Measurements from ENCODE around the gene ACTG2. TPM values are rescaled to one million over a fixed set of nuclear protein-coding genes. Genes with fewer than 3 reads are reported as not detected.
A peak's percentile ranks its signal among the peaks of the same experiment; 100 is the strongest.
"Not testable (repeated sequence)": the region's sequence is repeated elsewhere in the genome, so short reads cannot be mapped to it uniquely, and the experiment has no call there.

Gene ACTG2
- total RNA-seq, 3 donors from 2014 or later, result 3.8 to 108 (median 54.6) TPM

DNA sequence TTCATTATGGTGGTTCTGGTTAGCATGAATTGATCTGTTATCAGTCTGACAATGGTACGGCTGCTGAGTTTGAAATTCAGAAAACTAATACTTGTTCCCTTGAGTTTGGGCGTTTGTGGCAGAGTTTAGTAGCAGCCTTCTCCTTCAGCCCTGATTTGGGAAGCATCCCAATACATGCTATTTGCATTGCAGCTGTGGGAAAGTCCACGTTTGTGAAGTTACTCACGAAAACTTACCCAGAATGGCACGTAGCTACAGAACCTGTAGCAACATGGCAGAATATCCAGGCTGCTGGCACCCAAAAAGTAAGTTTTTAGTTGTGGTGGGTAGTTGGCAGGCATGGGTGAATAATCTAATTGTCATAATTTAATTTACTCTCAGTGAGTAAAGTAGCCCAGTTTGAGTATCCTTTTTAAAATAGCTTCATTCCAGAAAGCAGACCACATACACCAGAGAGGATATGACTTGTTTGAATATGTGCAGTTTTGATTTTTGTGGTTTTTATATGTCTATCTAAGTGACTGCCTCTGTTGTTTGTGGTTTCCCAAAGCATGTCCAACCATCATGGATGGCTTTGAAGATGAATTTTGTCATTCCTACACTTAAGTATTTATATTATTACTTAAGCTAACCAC lies 46.0 kb downstream of the ACTG2 start:
- DNase-seq (ENCODE audit: low spot score in 2 of 2), result no peak
- H3K4me1 ChIP-seq, result no peaks in the 10 kb centered on the region
- H3K4me3 ChIP-seq, result no peak overlapping the region
- no peaks in the 10 kb centered on the region for H3K9me3 ChIP-seq
- intact Hi-C loops (cut with DNase I; ENCODE audit: low total_unique reads), result no loop called here
- H3K27me3 ChIP-seq, result no peaks in the 10 kb centered on the region
- no peaks in the 10 kb centered on the region for H3K36me3 ChIP-seq
- TF ChIP-seq POLR2A (IDR thresholded peaks at IDR 0.05) (no peak), POLR2AphosphoS5 (IDR thresholded peaks at IDR 0.05) (no peak)
- H3K27ac ChIP-seq, result peak overlapping the region in 1 of 2 donors; percentile 10

GRCh38 chr2:73939419-73939818 lies 46.6 kb downstream of the ACTG2 start:
- Histone ChIP-seq H3K27me3 (no peaks in the 10 kb centered on the region), H3K9me3 (no peaks in the 10 kb centered on the region), H3K27ac (peak overlapping the region in 1 of 2 donors; percentile 15), H3K4me3 (no peak overlapping the region), H3K4me1 (no peaks in the 10 kb centered on the region), H3K36me3 (no peaks in the 10 kb centered on the region)
- intact Hi-C loops (cut with DNase I; ENCODE audit: low total_unique reads), result no loop called here
- no peak for DNase-seq (ENCODE audit: low spot score in 2 of 2)
- no peak for TF ChIP-seq POLR2A (IDR thresholded peaks at IDR 0.05)
- TF ChIP-seq, protein P1, sequence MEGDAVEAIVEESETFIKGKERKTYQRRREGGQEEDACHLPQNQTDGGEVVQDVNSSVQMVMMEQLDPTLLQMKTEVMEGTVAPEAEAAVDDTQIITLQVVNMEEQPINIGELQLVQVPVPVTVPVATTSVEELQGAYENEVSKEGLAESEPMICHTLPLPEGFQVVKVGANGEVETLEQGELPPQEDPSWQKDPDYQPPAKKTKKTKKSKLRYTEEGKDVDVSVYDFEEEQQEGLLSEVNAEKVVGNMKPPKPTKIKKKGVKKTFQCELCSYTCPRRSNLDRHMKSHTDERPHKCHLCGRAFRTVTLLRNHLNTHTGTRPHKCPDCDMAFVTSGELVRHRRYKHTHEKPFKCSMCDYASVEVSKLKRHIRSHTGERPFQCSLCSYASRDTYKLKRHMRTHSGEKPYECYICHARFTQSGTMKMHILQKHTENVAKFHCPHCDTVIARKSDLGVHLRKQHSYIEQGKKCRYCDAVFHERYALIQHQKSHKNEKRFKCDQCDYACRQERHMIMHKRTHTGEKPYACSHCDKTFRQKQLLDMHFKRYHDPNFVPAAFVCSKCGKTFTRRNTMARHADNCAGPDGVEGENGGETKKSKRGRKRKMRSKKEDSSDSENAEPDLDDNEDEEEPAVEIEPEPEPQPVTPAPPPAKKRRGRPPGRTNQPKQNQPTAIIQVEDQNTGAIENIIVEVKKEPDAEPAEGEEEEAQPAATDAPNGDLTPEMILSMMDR (IDR thresholded peaks at IDR 0.05), result no peak
- TF ChIP-seq POLR2AphosphoS5 (IDR thresholded peaks at IDR 0.05), result no peak

DNA sequence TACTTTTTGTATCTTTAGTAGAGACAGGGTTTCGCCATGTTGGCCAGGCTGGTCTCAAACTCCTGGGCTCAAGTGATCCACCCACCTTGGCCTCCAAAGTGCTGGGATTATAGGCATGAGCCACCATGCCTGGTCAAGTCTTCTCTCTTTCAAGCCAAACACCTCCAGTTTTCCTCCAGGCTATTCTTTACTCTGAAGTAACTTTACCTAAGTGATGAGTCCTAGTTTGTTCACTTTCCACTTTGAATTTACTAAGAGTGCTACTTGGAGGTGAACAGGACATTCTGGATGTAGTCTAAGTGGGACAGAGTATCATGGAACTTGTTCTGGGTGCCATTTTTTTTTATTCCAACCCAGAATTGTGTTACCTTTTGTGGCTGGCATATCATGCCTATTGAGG lies 47.3 kb downstream of the ACTG2 start:
- H3K9me3 ChIP-seq; H3K36me3 ChIP-seq; H3K4me1 ChIP-seq; DNase-seq (ENCODE audit: low spot score in 2 of 2); H3K27ac ChIP-seq; H3K27me3 ChIP-seq; H3K4me3 ChIP-seq; intact Hi-C loops (cut with DNase I; ENCODE audit: low total_unique reads): not testable (repeated sequence)

- Histone ChIP-seq H3K4me3 (no peak overlapping the region), H3K4me1 (no peaks in the 10 kb centered on the region), H3K9me3 (no peaks in the 10 kb centered on the region), H3K27me3 (no peaks in the 10 kb centered on the region), H3K36me3 (no peaks in the 10 kb centered on the region), H3K27ac (no peak overlapping the region)
- TF ChIP-seq POLR2A (IDR thresholded peaks at IDR 0.05), result no peak
- TF ChIP-seq POLR2AphosphoS5 (IDR thresholded peaks at IDR 0.05), result no peak
- TF ChIP-seq, protein P1 (IDR thresholded peaks at IDR 0.05), result no peak
- no peak for DNase-seq (ENCODE audit: low spot score in 2 of 2)
- intact Hi-C loops (cut with DNase I; ENCODE audit: low total_unique reads), result no loop called here
Measured at GRCh38 chr2:73942664-73943063, 49.9 kb downstream of the ACTG2 start.

GRCh38 chr2:73944714-73945113 lies 51.9 kb downstream of the ACTG2 start:
- Histone ChIP-seq H3K4me3 (no peak overlapping the region), H3K36me3 (no peaks in the 10 kb centered on the region), H3K27me3 (no peaks in the 10 kb centered on the region), H3K4me1 (no peaks in the 10 kb centered on the region), H3K27ac (no peak overlapping the region), H3K9me3 (no peaks in the 10 kb centered on the region)
- TF ChIP-seq POLR2AphosphoS5 (IDR thresholded peaks at IDR 0.05) (no peak), POLR2A (IDR thresholded peaks at IDR 0.05) (no peak)
- TF ChIP-seq, protein P1 (IDR thresholded peaks at IDR 0.05), result no peak
- DNase-seq (ENCODE audit: low spot score in 2 of 2), result no peak
- intact Hi-C loops (cut with DNase I; ENCODE audit: low total_unique reads), result no loop called here

DNA sequence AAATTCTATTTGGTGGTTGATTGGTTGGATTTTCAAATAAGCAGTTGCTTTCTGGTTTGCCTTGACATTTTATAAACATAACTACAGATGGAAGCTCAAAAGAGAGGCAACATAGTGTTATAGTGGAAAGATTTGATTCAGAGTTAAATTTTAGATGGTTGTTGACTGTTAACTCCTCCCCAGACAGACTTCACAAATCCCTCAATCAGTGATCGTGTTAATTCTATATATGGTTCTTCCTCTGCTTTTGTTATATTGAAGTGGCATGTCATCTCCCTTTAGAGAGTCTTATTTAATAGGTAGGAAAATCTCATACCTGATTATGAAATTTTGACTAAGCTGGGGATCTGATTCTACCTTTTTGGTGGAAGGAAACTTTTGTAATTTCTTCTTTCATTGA lies 53.4 kb downstream of the ACTG2 start:
- no peak overlapping the region for H3K27ac ChIP-seq
- no peaks in the 10 kb centered on the region for H3K9me3 ChIP-seq
- no peak for TF ChIP-seq POLR2AphosphoS5 (IDR thresholded peaks at IDR 0.05)
- no peak for TF ChIP-seq POLR2A (IDR thresholded peaks at IDR 0.05)
- TF ChIP-seq, protein P1 (IDR thresholded peaks at IDR 0.05), result no peak
- no peaks in the 10 kb centered on the region for H3K4me1 ChIP-seq
- DNase-seq (ENCODE audit: low spot score in 2 of 2), result no peak
- no peak overlapping the region for H3K4me3 ChIP-seq
- H3K36me3 ChIP-seq, result no peaks in the 10 kb centered on the region
- intact Hi-C loops (cut with DNase I; ENCODE audit: low total_unique reads), result no loop called here
- H3K27me3 ChIP-seq, result no peaks in the 10 kb centered on the region

All from breast epithelium (tissue), 4 donors.